ENCODE measurements around the gene CFAP77.

- TF ChIP-seq CTCF (IDR thresholded peaks at IDR 0.05) (no peak), EZH2 (IDR thresholded peaks at IDR 0.05) (no peak)
Observed at GRCh38 chr9:132547976-132548730, 138.1 kb downstream of the CFAP77 start.

All from neural progenitor cell (in vitro differentiated cells).